Stimulated activated CD4-positive, alpha-beta T cell treated with anti-CD3 and anti-CD28 coated beads, Interleukin-2, amount 100 ng/mL, for 48 hours (primary cell): ENCODE measurements around the gene PM20D2.

Source experiments
- DNase-seq, 2 donors: peaks; one replicate each; pipeline ENCODE4 v3.0.0-alpha.2; 2020

PM20D2 gene

GRCh38 chr6:89145091-89145955 lies 532 bp upstream of the PM20D2 start:
- DNase-seq, result peak in 1 of 2 donors; percentile 22

DNA sequence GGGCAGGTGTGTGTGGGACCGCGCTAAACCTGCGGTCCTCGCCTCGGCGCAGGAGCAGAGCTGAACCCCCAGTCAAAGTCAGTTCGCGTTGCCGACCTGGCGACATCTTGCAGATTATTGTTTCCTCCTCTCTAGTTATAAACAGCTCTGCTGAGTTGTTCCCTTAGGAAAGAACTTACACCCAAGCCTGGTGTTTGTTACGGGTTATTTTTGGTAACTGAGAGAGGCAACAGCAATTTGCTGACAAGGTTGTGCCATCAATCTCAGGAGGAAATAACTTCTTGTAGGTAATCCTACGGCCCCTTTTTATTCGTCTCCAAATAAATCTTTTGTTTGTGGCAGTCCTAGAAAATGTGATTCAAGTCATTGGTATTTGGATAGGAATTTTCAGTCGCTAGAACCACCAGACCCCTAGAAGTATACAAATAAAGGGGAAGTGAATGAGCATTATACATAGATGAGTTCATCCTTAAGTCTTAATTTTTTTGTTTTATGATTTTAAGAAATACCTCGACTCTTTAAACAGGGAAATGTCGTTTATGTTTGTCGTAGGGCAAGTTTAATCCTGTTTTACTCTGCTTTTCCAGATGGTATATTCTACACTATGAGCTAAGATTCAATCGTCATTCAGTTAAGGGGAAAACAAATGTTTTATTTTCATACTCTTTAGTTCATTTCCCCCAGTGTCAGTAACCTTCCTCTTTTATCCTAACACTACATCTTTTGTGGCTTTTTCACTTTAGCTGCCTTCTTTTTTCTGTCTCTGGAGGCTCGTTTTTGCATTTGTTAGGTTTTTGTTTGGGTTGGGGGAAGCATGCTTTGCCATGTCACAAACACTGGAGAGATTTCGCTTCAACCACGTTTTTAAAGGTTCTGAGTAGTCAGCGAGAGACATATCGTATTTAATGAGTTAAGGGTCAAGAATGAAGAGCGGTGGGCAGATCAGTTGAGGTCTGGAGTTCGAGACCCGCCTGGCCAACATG lies 1.2 kb downstream of the PM20D2 start:
- peak in 1 of 2 donors; percentile 23 for DNase-seq

GRCh38 chr6:89148016-89148750 lies 2.3 kb downstream of the PM20D2 start:
- DNase-seq, result peak; percentile 3 to 14

DNA sequence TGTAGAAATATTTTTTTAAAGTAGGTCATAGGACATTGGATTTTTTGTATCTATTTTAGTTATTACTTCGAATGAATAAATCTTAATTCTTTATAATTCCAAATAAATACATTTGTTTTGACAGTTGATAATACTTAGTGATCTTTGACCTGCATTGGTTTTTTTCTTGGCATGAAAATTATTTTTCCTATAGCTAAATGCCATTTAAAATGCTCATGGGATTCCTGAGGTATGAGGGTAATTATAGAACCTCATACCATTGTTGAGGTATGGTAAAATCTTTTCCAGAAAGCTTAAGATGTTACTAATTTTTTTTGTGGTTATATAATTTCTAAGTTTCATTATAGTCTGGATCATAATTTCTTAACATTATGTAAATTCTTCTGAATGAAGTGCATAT lies 8.3 kb downstream of the PM20D2 start:
- no peak for DNase-seq

DNA sequence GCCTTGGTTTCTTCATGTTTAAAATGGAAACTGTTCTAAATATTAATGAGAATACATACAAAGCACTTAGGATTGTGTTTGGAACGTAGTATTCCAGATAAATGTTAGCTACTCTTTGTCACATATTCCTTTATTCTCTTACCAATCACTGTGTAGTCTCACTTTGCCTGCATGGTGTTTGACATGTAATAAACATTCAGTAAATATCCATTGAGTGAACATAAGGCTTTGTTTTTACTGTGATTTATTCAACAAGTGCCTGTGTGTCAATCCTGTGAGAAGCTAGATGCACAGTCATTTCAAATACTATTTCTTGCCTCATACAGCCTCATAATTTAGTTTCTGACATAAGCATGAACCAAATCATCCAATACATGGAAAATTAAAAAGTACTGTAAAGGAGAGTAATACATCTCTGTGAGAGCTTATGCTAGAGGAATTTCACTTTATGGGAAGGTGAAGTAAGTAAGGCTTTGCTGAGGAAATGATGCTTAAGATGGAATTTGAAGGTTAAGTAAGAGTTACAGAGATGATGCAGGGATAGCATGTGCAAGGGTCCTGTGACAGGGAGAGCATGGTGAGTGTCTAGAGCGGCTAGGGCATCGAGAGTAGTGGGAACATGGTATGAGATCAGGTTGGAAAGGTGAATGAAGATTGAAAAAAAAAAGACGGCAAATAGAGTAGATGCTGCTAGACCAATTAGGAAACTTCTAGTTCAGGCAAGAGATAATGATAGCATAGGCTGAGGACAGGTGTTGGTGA lies 14.7 kb downstream of the PM20D2 start:
- DNase-seq, result no peak

GRCh38 chr6:89161326-89162046 lies 15.6 kb downstream of the PM20D2 start:
- DNase-seq, result no peak

- DNase-seq, result no peak
Measured at GRCh38 chr6:89162047-89162371, 16.2 kb downstream of the PM20D2 start.

GRCh38 chr6:89172131-89172530 lies 26.3 kb downstream of the PM20D2 start:
- no peak for DNase-seq

DNA sequence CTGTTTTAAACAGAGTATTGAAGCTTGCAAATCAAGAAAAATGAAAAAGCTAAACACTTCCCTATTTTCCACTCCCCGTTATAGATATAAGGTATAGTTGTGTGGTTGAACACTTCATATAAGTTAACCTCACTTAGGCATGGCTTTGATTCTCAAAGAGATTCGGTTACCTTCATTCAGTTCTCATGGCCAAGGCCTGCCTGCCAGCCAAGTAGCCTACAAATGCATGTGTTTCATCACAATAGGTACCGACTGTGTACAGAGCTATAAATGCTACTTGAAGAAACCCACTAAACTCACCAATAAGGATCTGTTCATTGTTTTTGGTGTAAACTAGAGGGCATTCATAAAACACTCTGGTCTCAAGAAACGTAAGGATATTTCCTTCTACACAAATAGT lies 27.8 kb downstream of the PM20D2 start:
- no peak for DNase-seq

DNA sequence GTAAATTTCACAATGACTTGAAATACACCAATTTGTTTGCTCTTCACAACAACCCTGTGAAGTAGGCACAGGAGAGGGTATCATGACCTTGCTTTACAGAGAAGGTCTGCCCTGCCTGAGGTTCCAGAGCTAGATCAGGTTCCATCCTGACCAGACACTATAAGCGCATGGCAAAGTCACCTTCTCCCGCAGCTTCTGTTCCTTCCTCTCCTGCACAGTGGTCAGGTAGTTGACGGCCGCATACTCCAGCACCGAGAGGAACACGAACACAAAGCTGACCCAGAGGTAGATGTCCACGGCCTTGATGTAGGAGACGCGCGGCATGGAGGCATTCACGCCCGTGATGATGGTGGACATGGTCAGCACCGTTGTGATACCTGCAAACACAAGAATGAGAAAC lies 34.3 kb downstream of the PM20D2 start:
- no peak for DNase-seq

GRCh38 chr6:89180971-89181370 lies 35.1 kb downstream of the PM20D2 start:
- DNase-seq, result no peak

DNA sequence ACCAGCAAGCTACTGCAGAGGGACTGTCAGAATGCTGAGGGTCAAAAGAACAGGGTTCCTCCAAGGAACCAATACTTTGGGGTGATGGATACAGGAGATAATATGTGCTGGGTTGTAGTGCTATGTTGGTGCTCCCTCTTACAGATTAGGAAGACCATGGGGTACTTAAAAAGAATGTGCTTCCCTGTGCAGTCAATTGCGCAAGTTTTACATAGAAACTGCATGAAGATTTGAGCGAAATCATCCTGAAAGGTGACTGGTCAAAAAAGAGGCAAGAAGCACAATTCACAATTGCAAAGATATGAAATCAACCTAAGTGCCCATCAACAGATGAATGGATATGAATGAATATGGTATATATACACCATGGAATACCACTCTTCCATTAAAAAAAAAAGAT lies 37.4 kb downstream of the PM20D2 start:
- no peak for DNase-seq

DNA sequence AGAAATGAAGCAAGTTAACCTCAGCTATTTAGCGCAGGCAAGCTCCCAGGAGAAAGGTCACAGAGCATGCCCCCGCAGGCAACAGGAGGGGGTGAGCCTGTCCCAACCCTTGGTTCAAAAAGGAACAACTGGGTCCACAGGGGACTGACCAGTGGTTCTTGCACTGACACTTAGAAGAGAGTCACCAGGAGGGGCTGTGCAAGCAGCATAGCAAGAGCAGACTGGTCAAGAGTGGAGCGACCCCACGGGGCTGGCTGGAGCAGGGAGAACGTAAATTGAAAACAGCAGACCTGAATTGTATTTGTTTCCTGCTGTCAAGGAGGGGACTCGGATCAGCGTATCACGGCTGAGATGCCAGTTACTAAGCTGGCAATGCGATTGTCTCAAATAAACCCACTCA lies 38.5 kb downstream of the PM20D2 start:
- DNase-seq, result no peak

- DNase-seq, result no peak
Measured at GRCh38 chr6:89186762-89187161, 40.9 kb downstream of the PM20D2 start.

GRCh38 chr6:89187504-89187903 lies 41.6 kb downstream of the PM20D2 start:
- DNase-seq, result no peak

- no peak for DNase-seq
Measured at GRCh38 chr6:89190741-89191140, 44.9 kb downstream of the PM20D2 start.

DNA sequence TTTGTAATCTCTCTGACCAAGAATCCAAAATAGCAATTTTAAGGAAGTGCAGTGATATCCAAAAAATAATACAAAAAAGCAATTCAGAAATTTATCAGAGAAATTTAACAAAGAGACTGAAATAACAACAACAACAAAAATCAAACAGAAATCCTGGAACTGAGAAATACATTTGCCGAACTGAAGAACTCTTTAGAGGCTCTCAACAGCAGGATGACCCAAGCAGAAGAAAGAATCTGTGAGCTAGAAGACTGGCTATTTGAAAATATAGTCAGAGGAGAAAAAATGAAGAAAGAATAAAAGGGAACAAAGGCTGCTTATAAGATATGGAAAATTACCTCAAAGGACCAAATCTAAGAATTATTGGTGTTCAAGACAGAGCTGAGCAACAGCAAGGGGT lies 48.7 kb downstream of the PM20D2 start:
- no peak for DNase-seq

- no peak for DNase-seq
Measured at GRCh38 chr6:89197141-89197540, 51.3 kb downstream of the PM20D2 start.

DNA sequence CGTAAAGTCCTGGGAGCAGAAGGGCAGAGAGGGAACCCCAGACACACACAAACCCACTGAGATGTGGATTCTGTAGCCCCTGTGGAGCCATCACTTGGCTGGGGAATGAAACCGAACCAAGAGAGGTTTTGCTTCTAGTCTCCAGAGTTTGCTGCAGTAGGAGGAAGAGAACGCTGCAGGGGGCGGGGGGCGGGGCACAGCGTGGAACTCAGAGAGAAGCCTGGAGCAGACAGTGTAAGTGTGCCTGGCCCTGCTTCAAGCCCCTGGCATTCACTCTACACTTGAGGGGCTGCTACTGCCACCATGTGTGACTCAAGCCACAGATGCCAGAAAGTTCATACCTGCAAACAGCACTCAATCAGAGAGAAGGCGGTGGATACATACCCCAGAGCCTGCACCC lies 52.4 kb downstream of the PM20D2 start:
- no peak for DNase-seq

- DNase-seq, result no peak
Measured at GRCh38 chr6:89199579-89199978, 53.7 kb downstream of the PM20D2 start.

GRCh38 chr6:89200706-89201215 lies 54.9 kb downstream of the PM20D2 start:
- no peak for DNase-seq

DNA sequence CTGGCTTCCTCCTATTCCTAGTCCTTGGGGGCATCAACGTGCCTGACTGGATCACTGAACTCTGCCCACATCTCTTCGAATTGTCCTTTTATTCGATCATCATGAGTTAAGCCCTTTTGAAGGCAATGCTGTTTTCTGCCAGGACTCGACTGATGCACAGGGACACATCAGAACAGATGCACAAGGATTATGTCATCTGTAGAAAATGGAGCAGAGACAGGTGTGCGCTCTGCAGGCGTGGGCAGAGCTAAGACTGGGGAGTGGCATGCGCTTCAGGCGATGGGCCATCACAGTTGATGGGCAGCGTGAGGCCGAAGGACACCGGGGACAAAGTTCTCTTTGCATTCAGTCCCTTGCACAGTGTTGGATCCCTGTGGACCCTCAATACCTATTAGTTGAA lies 58.2 kb downstream of the PM20D2 start:
- no peak for DNase-seq
